ENCODE data around the gene YRDC.

YRDC gene

GRCh38 chr1:37767488-37767887 is 40.5 kb downstream of the YRDC start (continued):
- TF ChIP-seq PATZ1 (CRISPR knock-in tag; IDR thresholded peaks at IDR 0.05; ENCODE audit: borderline replicate concordance): no peak

- TF ChIP-seq ZFP30 (CRISPR knock-in tag; IDR thresholded peaks at IDR 0.05) (no peak), RARB (CRISPR knock-in tag; IDR thresholded peaks at IDR 0.05) (no peak), ZNF8 (CRISPR knock-in tag; IDR thresholded peaks at IDR 0.05) (no peak), PATZ1 (CRISPR knock-in tag; IDR thresholded peaks at IDR 0.05; ENCODE audit: borderline replicate concordance) (no peak), SNAI2 (CRISPR knock-in tag; IDR thresholded peaks at IDR 0.05) (no peak), CSDC2 (CRISPR knock-in tag; IDR thresholded peaks at IDR 0.05) (no peak), CREB5 (CRISPR knock-in tag; IDR thresholded peaks at IDR 0.05; ENCODE audit: low read depth) (no peak), CSRNP3 (CRISPR knock-in tag; IDR thresholded peaks at IDR 0.05) (no peak), PPARA (CRISPR knock-in tag; IDR thresholded peaks at IDR 0.05; ENCODE audit: borderline replicate concordance) (no peak), ISL1 (CRISPR knock-in tag; IDR thresholded peaks at IDR 0.05) (no peak), TOX (CRISPR knock-in tag; IDR thresholded peaks at IDR 0.05; ENCODE audit: borderline replicate concordance) (no peak)
- ATAC-seq: peak; percentile 30
Measured at GRCh38 chr1:37765916-37766664, 41.9 kb downstream of the YRDC start.

- TF ChIP-seq ARNTL (CRISPR knock-in tag; IDR thresholded peaks at IDR 0.05; ENCODE audit: borderline replicate concordance, low read depth) (no peak), ESRRG (CRISPR knock-in tag; IDR thresholded peaks at IDR 0.05) (no peak), PATZ1 (CRISPR knock-in tag; IDR thresholded peaks at IDR 0.05; ENCODE audit: borderline replicate concordance) (no peak), RARB (CRISPR knock-in tag; IDR thresholded peaks at IDR 0.05) (no peak), CSRNP3 (CRISPR knock-in tag; IDR thresholded peaks at IDR 0.05) (no peak)
- ATAC-seq: peak; percentile 37; the same call in 2 of the 3 replicates
Measured at GRCh38 chr1:37764888-37765441, 43.0 kb downstream of the YRDC start, which contains the start of gene EPHA10. EPHA10 (minus strand) TSS chr1:37765120; CDS start chr1:37765066, 54 bp downstream.

GRCh38 chr1:37764414-37764825 is 43.6 kb downstream of the YRDC start:
- peak; percentile 85 for ATAC-seq
- TF ChIP-seq ZNF70 (CRISPR knock-in tag; IDR thresholded peaks at IDR 0.05) (no peak), TSHZ2 (CRISPR knock-in tag; IDR thresholded peaks at IDR 0.05) (peak; percentile 80; the same call in 1 of the 2 replicates), CSDC2 (CRISPR knock-in tag; IDR thresholded peaks at IDR 0.05) (peak; percentile 97), ISL1 (CRISPR knock-in tag; IDR thresholded peaks at IDR 0.05) (peak; percentile 45; the same call in 1 of the 2 replicates), ZFP3 (CRISPR knock-in tag; IDR thresholded peaks at IDR 0.05) (peak; percentile 83), CREB5 (CRISPR knock-in tag; IDR thresholded peaks at IDR 0.05; ENCODE audit: low read depth) (no peak), POU6F1 (CRISPR knock-in tag; IDR thresholded peaks at IDR 0.05; ENCODE audit: borderline replicate concordance, low read depth) (no peak), RARB (CRISPR knock-in tag; IDR thresholded peaks at IDR 0.05) (no peak)
